ENCODE data around the gene RGL4. TPM values are rescaled to one million over a fixed set of nuclear protein-coding genes. Genes with fewer than 3 reads are reported as not detected.
"Not testable (repeated sequence)": the region's sequence is repeated elsewhere in the genome, so short reads cannot be mapped to it uniquely, and the experiment has no call there.

RGL4 gene
- polyA plus RNA-seq, 3 donors = 2.3 to 6.7 (median 2.8) TPM

GRCh38 chr22:23675502-23676415 lies 15.1 kb upstream of the RGL4 start:
- DNase-seq (ENCODE audit: extremely low read depth in 1 of 11, low read depth in 9 of 11, low spot score in 4 of 11) = peak in 8 of 11 donors; percentile 4 to 57 (median 10)

GRCh38 chr22:23676841-23677700 lies 13.7 kb upstream of the RGL4 start:
- not testable (repeated sequence) for DNase-seq (ENCODE audit: extremely low read depth in 1 of 11, low read depth in 9 of 11, low spot score in 4 of 11)

DNA sequence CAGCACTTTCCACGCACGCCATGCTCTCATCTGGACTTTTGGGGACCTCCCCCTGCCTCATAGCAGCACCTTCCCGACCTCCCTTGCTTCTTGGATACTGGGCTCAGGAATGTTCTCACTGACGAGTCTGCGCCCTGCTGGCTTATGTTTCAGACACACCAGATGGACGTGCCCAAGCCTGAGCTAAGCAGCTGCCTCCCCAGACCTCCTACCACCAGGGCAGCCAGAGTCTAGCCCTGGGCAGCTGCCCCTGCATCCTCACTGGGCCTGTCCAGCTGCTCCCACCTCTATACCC lies 13.2 kb upstream of the RGL4 start:
- DNase-seq (ENCODE audit: extremely low read depth in 1 of 11, low read depth in 9 of 11, low spot score in 4 of 11) = no peak

- DNase-seq (ENCODE audit: extremely low read depth in 1 of 11, low read depth in 9 of 11, low spot score in 4 of 11) = no peak
Measured at GRCh38 chr22:23678133-23678532, 12.7 kb upstream of the RGL4 start.

- DNase-seq (ENCODE audit: extremely low read depth in 1 of 11, low read depth in 9 of 11, low spot score in 4 of 11) = no peak
Measured at GRCh38 chr22:23681026-23681809, 9.6 kb upstream of the RGL4 start.

GRCh38 chr22:23682077-23682476 lies 8.7 kb upstream of the RGL4 start:
- DNase-seq (ENCODE audit: extremely low read depth in 1 of 11, low read depth in 9 of 11, low spot score in 4 of 11) = no peak

GRCh38 chr22:23682827-23683355 lies 7.9 kb upstream of the RGL4 start:
- no peak for DNase-seq (ENCODE audit: extremely low read depth in 1 of 11, low read depth in 9 of 11, low spot score in 4 of 11)

GRCh38 chr22:23683545-23683944 lies 7.3 kb upstream of the RGL4 start:
- DNase-seq (ENCODE audit: extremely low read depth in 1 of 11, low read depth in 9 of 11, low spot score in 4 of 11) = no peak

DNA sequence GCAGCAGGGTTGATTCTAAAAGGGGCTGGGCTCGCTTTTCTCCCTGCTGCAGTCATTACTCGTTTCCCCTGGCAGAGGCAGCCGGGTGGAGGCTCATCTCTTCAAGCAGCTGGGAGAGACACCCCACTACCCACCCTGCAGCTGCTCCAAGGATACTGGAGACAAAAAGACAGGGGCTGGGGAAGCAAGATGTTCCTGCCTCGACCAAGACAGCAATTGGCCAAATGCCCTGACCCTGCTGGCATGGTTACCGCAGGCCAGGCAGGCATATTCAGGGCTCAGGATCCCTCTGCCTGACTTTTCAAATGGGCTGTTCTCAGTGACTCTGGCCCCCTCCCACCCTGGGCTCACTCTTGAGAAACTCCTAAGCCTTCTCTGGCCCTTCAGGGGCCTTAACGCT lies 6.8 kb upstream of the RGL4 start:
- DNase-seq (ENCODE audit: extremely low read depth in 1 of 11, low read depth in 9 of 11, low spot score in 4 of 11) = no peak

GRCh38 chr22:23684561-23685031 lies 6.2 kb upstream of the RGL4 start:
- no peak for DNase-seq (ENCODE audit: extremely low read depth in 1 of 11, low read depth in 9 of 11, low spot score in 4 of 11)

DNA sequence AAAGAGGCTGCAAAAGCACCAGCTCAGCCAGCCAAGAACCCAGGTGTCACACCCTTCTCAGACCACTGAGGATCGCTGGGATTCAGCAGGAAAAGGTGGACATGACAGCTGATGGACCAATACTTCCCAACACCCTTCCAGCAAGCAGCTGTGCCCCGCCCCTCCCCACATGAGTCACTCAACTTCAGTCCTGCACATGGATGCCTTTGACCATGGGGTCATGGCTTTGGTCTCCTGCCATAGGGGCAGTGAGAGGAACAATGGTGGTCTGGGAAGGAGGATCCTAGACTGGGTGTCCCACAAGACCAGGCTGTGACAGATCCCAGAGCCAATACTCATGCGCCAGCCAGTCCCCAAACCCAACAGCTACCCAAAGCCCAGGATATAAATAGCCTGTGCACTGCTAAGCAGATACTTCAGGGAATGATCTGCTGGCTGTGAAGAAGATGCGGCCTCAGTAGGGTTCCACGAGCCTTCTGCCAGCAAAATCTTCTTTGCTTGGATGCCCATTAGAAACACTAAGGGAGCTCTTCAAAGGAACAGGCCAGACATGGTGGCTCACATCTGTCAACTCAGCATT lies 5.5 kb upstream of the RGL4 start:
- DNase-seq (ENCODE audit: extremely low read depth in 1 of 11, low read depth in 9 of 11, low spot score in 4 of 11) = no peak

- DNase-seq (ENCODE audit: extremely low read depth in 1 of 11, low read depth in 9 of 11, low spot score in 4 of 11) = no peak
Measured at GRCh38 chr22:23686416-23687024, 4.3 kb upstream of the RGL4 start.

GRCh38 chr22:23688121-23688520 lies 2.7 kb upstream of the RGL4 start:
- DNase-seq (ENCODE audit: extremely low read depth in 1 of 11, low read depth in 9 of 11, low spot score in 4 of 11) = no peak

DNA sequence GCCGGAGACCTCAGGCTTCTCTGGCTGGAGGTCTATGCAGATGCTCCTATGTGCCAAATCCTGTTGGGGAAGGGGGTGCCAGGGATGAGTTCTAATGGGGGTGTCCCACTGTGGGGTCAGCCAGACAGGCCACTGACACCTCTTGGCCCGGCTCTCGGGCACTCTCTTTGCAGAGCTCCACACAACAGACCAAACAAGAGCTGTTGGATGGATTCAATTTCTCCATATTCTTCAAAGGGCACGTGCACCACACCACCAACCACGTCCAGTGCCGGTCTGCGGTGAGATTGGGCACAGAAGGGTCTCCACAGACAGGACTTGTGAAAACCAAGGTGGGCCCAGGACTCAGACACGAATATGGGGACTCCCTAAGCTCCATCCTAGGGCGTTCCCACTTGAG lies 2.2 kb upstream of the RGL4 start:
- DNase-seq (ENCODE audit: extremely low read depth in 1 of 11, low read depth in 9 of 11, low spot score in 4 of 11) = no peak

- no peak for DNase-seq (ENCODE audit: extremely low read depth in 1 of 11, low read depth in 9 of 11, low spot score in 4 of 11)
Measured at GRCh38 chr22:23689414-23689813, 1.4 kb upstream of the RGL4 start.

- DNase-seq (ENCODE audit: extremely low read depth in 1 of 11, low read depth in 9 of 11, low spot score in 4 of 11) = no peak
Measured at GRCh38 chr22:23691748-23692423, 1.1 kb downstream of the RGL4 start.

DNA sequence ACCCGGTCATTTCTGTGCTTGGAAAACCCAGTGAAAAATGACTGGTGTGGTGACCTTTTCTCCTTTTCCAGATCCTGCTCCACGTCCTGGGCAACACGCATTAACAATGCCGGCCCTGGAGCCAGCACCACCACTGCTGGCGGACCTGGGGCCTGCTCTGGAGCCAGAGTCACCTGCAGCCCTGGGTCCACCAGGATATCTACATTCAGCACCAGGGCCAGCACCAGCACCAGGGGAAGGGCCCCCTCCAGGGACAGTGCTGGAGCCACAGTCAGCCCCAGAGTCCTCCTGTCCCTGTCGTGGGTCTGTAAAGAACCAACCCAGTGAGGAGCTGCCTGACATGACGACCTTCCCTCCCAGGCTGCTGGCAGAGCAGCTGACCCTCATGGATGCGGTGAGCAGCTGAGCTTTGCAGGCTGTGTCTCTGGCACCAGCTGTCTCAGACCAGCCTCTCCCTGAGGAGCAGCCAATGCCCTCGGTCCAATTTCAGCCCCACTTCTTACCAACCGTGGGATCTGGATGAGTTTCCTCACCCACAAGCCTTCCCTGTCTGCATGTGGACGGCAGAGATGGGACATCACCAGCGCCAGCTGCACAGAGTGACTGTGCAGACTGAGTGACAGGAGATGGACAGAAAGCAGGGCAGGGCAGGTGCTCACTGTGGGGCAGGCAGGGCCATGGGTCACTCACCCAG lies 1.9 kb downstream of the RGL4 start:
- no peak for DNase-seq (ENCODE audit: extremely low read depth in 1 of 11, low read depth in 9 of 11, low spot score in 4 of 11)

All from renal cortex interstitium (tissue), 11 donors.